GM19035 (cell line): ENCODE results near the gene IL19.
"Not testable (repeated sequence)": the region's sequence is repeated elsewhere in the genome, so short reads cannot be mapped to it uniquely, and the experiment has no call there.

ENCODE experiments used
- ATAC-seq: cut with Tn5 transposase; IDR thresholded peaks from one replicate; pipeline ENCODE4 v1.9.1; 2021; ENCODE audit not compliant: unreplicated experiment

Gene IL19

GRCh38 chr1:206828765-206829164 lies 58.2 kb downstream of the IL19 start:
- ATAC-seq: no peak

GRCh38 chr1:206829282-206829681 lies 58.7 kb downstream of the IL19 start:
- no peak for ATAC-seq

- no peak for ATAC-seq
These were observed 59.3 kb downstream of the IL19 start for GRCh38 chr1:206829875-206830274.

- no peak for ATAC-seq
These were observed 61.1 kb downstream of the IL19 start for GRCh38 chr1:206831650-206832049.

- no peak for ATAC-seq
These were observed 61.8 kb downstream of the IL19 start for GRCh38 chr1:206832352-206832880.

GRCh38 chr1:206833106-206833680 lies 62.6 kb downstream of the IL19 start:
- no peak for ATAC-seq

- no peak for ATAC-seq
These were observed 63.2 kb downstream of the IL19 start for GRCh38 chr1:206833801-206834200.

- ATAC-seq: no peak
These were observed 63.6 kb downstream of the IL19 start for GRCh38 chr1:206834217-206834616.

GRCh38 chr1:206834711-206835110 lies 64.1 kb downstream of the IL19 start:
- ATAC-seq: no peak

- no peak for ATAC-seq
These were observed 64.6 kb downstream of the IL19 start for GRCh38 chr1:206835186-206835585.

- no peak for ATAC-seq
These were observed 65.5 kb downstream of the IL19 start for GRCh38 chr1:206836111-206836510.

- ATAC-seq: no peak
These were observed 68.5 kb downstream of the IL19 start for GRCh38 chr1:206839006-206839560.

- ATAC-seq: no peak
These were observed 69.3 kb downstream of the IL19 start for GRCh38 chr1:206839857-206840256.

GRCh38 chr1:206841609-206842323 lies 71.2 kb downstream of the IL19 start:
- ATAC-seq: no peak

GRCh38 chr1:206842854-206843253 lies 72.3 kb downstream of the IL19 start:
- ATAC-seq: no peak

- no peak for ATAC-seq
These were observed 73.1 kb downstream of the IL19 start for GRCh38 chr1:206843626-206844025.

GRCh38 chr1:206846487-206846886 lies 75.9 kb downstream of the IL19 start:
- ATAC-seq: no peak

GRCh38 chr1:206847337-206847834 lies 76.8 kb downstream of the IL19 start:
- no peak for ATAC-seq

GRCh38 chr1:206847946-206848345 lies 77.4 kb downstream of the IL19 start:
- ATAC-seq: no peak

GRCh38 chr1:206850401-206850800 lies 79.8 kb downstream of the IL19 start:
- ATAC-seq: no peak

- ATAC-seq: no peak
These were observed 80.9 kb downstream of the IL19 start for GRCh38 chr1:206851341-206852010.

- ATAC-seq: not testable (repeated sequence)
These were observed 82.1 kb downstream of the IL19 start for GRCh38 chr1:206852662-206853061.
